OCI-LY7 (cell line): ENCODE data around the gene EPHB4. TPM values are rescaled to one million over a fixed set of nuclear protein-coding genes. Genes with fewer than 3 reads are reported as not detected.

Experiments used
- BruUV-seq: library from RNA; stranded (reverse); fragments of 400-500 nt; replicated peaks from 2 replicates; lab custom pipeline; 2021; lab: Mats Ljungman, UMichigan
- CTCF ChIA-PET: fragments of 300-600 bp; sonication (Branson Sonifier 250); formaldehyde crosslinking; loops from one replicate; lab custom pipeline; 2022; ENCODE audit warnings: antibody characterized with exemption; ENCODE audit not compliant: unreplicated experiment; lab: Charles Lee
- POLR2A ChIA-PET: fragments of 300-600 bp; sonication (Branson Sonifier 250); formaldehyde crosslinking; loops from one replicate; lab custom pipeline; 2022; ENCODE audit warnings: antibody characterized with exemption; lab: Charles Lee
- DNase-seq: peaks from one replicate; pipeline ENCODE4 v3.0.0-alpha.2; 2015; ENCODE audit warnings: low spot score
- H2AFZ ChIP-seq: fragments of 200-600 bp; sonication (generic), shearing (Covaris generic); 2 replicates; pipeline ENCODE4 v1.6.1; 2014; ENCODE audit warnings: mild to moderate bottlenecking, antibody characterized with exemption, low read length, moderate library complexity
- H3K27ac ChIP-seq: fragments of 200-600 bp; sonication (generic); 2 replicates; pipeline ENCODE4 v1.5.1; 2014; ENCODE audit warnings: mixed run types, low read depth, mild to moderate bottlenecking, moderate library complexity, low read length, inconsistent platforms; ENCODE audit not compliant: poor library complexity, severe bottlenecking
- H3K36me3 ChIP-seq: fragments of 200-600 bp; sonication (generic); 2 replicates; pipeline ENCODE4 v1.6.1; 2014; ENCODE audit warnings: mild to moderate bottlenecking, antibody characterized with exemption, low read length, moderate library complexity, mixed read lengths; ENCODE audit not compliant: insufficient read depth
- H3K4me1 ChIP-seq: fragments of 200-600 bp; sonication (generic); 2 replicates; pipeline ENCODE4 v1.5.1; 2014; ENCODE audit warnings: mild to moderate bottlenecking, low read length; ENCODE audit not compliant: insufficient read depth, poor library complexity, severe bottlenecking
- H3K4me2 ChIP-seq: fragments of 200-600 bp; sonication (generic); 2 replicates; pipeline ENCODE4 v1.6.1; 2014; ENCODE audit warnings: mild to moderate bottlenecking, low read length
- H3K4me3 ChIP-seq: fragments of 200-600 bp; sonication (generic); 2 replicates; pipeline ENCODE4 v1.5.1; 2014; ENCODE audit warnings: mild to moderate bottlenecking, low read depth, low read length; ENCODE audit not compliant: poor library complexity, severe bottlenecking
- H3K79me2 ChIP-seq: fragments of 200-600 bp; sonication (generic); 2 replicates; pipeline ENCODE4 v1.6.1; 2016; ENCODE audit warnings: low read depth, mild to moderate bottlenecking, low read length, moderate library complexity, mixed read lengths; ENCODE audit not compliant: insufficient read depth
- H3K9me2 ChIP-seq: fragments of 200-600 bp; sonication (generic); 2 replicates; pipeline ENCODE4 v1.6.1; 2016; ENCODE audit warnings: mild to moderate bottlenecking, low read length, mixed read lengths; ENCODE audit not compliant: insufficient read depth
- H3K9me3 ChIP-seq: fragments of 200-600 bp; sonication (generic); 2 replicates; pipeline ENCODE4 v1.6.1; 2014; ENCODE audit warnings: mild to moderate bottlenecking, mixed run types, low read length, mixed read lengths
- H4K20me1 ChIP-seq: fragments of 200-600 bp; sonication (generic); 2 replicates; pipeline ENCODE4 v1.6.1; 2014; ENCODE audit warnings: mild to moderate bottlenecking, antibody characterized with exemption, low read length, moderate library complexity, mixed read lengths; ENCODE audit not compliant: insufficient read depth
- EZH2phosphoT487 ChIP-seq: fragments of 200-600 bp; sonication (generic); IDR thresholded peaks from 2 replicates; pipeline ENCODE4 v1.6.1; 2018; ENCODE audit warnings: low read depth, borderline replicate concordance, mild to moderate bottlenecking, mixed run types, antibody characterized with exemption, low read length, moderate library complexity, mixed read lengths
- intact Hi-C: fragments of 100-400 bp; cut with micrococcal nuclease; formaldehyde crosslinking; loops from one replicate; pipeline ENCODE4 v1.10.0; 2022; ENCODE audit not compliant: unreplicated experiment
- total RNA-seq, 2 experiments: library from RNA; depleted of rRNA in 1 of 2; stranded (reverse); fragments of >200 nt in 1 of 2; shearing (Covaris generic) in 1 of 2; gene quantifications; 2 replicates each; pipeline ENCODE4 v1.2.3, GENCODE V29; 2014 to 2022
- TF ChIP-seq, protein P1 (sequence below): fragments of 200-600 bp; sonication (generic); conservative IDR thresholded peaks from 2 replicates; pipeline ENCODE4 v1.5.1; 2014; ENCODE audit warnings: mild to moderate bottlenecking, antibody characterized with exemption, low read length, moderate library complexity, mixed read lengths

EPHB4 gene
- total RNA-seq, 2 experiments from 2014 or later = 4.2 to 7.3 TPM

DNA sequence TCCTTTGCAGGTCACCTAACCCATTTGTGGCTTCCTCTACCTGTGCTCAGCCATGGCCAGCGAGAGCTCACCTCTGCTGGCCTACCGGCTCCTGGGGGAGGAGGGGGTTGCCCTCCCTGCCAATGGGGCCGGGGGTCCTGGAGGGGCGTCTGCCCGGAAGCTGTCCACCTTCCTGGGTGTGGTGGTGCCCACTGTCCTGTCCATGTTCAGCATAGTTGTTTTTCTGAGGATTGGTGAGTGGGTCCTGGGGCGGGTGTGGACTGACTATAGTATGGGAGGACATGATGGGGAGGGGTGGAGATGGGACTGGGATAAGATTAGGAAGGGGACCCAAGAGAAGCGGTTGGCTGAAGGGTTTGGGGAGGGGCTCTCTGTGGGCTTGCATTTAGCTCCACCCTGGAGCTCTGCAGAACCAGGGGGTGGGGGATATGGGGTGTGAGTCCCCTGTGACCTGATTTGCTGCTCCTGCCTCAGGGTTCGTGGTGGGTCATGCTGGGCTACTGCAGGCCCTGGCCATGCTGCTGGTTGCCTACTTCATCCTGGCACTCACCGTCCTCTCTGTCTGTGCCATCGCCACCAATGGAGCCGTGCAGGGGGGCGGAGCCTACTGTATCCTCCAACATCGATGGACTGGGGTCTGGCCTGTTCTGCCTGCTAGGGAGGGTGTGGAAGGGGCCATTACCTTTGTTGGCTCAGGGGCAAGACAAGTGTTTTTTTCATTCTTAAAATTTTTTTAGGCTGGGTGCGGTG lies 27.0 kb upstream of the EPHB4 start:
- Histone ChIP-seq H3K27ac (no peak overlapping the region), H3K4me2 (peak overlapping the region; percentile 100), H3K79me2 (peaks cover 7% of the 10 kb centered on the region; the same call in 1 of the 2 replicates), H2AFZ (no peak overlapping the region), H3K4me1 (peaks cover 15% of the 10 kb centered on the region), H3K9me3 (no peaks in the 10 kb centered on the region), H4K20me1 (no peaks in the 10 kb centered on the region), H3K4me3 (no peak overlapping the region), H3K36me3 (no peaks in the 10 kb centered on the region), H3K9me2 (no peaks in the 10 kb centered on the region)
- CTCF ChIA-PET = interaction anchor here (0.7 to 1.3 kb wide), 2 partner anchors 36 to 180 kb away, joined by 3 to 5 read pairs; partner anchors contain the start of gene UFSP1
- intact Hi-C loops = loop anchor here (5.0 kb wide), 1 partner anchor 132 kb away; the partner anchor contains the start of gene EPO
- POLR2A ChIA-PET = interaction anchor here (0.6 kb wide), 2 partner anchors 24 to 84 kb away, joined by 3 read pairs; no protein-coding TSS in a partner anchor
- no peak for DNase-seq
- no peak for TF ChIP-seq EZH2phosphoT487
- TF ChIP-seq, protein P1, sequence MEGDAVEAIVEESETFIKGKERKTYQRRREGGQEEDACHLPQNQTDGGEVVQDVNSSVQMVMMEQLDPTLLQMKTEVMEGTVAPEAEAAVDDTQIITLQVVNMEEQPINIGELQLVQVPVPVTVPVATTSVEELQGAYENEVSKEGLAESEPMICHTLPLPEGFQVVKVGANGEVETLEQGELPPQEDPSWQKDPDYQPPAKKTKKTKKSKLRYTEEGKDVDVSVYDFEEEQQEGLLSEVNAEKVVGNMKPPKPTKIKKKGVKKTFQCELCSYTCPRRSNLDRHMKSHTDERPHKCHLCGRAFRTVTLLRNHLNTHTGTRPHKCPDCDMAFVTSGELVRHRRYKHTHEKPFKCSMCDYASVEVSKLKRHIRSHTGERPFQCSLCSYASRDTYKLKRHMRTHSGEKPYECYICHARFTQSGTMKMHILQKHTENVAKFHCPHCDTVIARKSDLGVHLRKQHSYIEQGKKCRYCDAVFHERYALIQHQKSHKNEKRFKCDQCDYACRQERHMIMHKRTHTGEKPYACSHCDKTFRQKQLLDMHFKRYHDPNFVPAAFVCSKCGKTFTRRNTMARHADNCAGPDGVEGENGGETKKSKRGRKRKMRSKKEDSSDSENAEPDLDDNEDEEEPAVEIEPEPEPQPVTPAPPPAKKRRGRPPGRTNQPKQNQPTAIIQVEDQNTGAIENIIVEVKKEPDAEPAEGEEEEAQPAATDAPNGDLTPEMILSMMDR = no peak
- no TSS peak for BruUV-seq

DNA sequence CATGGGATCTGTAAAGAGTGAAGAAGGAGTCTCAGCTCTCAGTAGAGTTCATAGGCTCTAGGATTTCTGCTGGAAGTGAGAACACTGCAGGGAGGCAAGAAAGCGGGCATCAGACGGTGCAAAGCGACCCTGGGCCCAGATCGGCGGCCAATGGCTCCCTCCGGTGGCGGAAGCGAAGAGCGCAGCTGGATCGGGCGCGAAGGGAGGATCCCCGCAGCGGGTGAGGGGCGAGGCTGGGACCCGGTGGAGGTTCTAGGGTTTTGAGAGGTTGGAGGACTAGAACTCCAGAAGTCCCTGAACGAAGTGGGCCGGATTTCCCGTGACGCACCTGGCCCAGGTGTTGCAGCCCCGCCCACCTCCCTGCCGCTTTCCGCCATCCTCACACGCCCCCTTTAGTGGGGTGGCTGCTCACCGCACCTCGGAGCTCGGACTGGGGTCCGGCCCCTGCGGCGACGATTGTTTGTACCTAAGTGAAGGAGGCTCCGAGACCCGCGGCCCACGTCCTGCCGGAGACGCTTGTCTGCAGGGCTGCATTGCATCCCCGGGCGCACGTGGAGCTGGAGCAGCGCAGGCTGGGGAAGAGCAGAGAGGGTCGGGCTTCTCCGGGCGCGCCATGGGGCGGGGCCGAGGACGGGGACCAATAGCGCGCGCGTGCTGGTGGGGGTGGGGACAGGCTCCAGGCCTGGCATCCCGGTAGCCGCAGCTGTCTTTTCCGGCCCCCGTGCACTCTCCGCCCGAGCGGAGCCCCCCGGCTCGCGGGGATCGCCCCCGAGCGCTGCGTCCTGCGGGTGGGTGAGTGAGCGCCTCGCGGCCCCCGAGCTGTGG lies 24.9 kb upstream of the EPHB4 start, which contains the start of gene SLC12A9:
TSS of gene SLC12A9 (plus strand) at position 666 of the 825 bp plus-strand sequence. CDS start 1,485 bp downstream, outside the sequence.
- TSS peak; percentile 62 for BruUV-seq
- H2AFZ ChIP-seq = peak within 1 kb of the TSS; percentile 80
- H3K9me3 ChIP-seq = no peaks in the 10 kb centered on the region
- H3K27ac ChIP-seq = peak within 1 kb of the TSS; percentile 45
- ChIA-PET POLR2A (interaction anchor here (0.6 to 1.1 kb wide), 9 partner anchors 10 to 665 kb away, joined by 3 to 10 read pairs (median 3); partner anchors contain the start of genes POP7, SRRT and UFSP1), CTCF (interaction anchor here (0.8 to 1.9 kb wide), 4 partner anchors 37 to 146 kb away, joined by 3 to 5 read pairs (median 5); partner anchors contain the start of genes POP7 and UFSP1)
- H3K4me3 ChIP-seq = peak within 1 kb of the TSS; percentile 85
- H3K36me3 ChIP-seq = no peaks in the 10 kb centered on the region
- peaks cover 15% of the 10 kb centered on the region for H3K4me1 ChIP-seq
- H4K20me1 ChIP-seq = no peaks in the 10 kb centered on the region
- peaks cover 7% of the 10 kb centered on the region; the same call in 1 of the 2 replicates for H3K79me2 ChIP-seq
- H3K9me2 ChIP-seq = no peaks in the 10 kb centered on the region
- peak within 1 kb of the TSS; percentile 100 for H3K4me2 ChIP-seq
- DNase-seq = peak; percentile 90
- TF ChIP-seq EZH2phosphoT487 = no peak
- TF ChIP-seq, protein P1 = peak; percentile 95
- intact Hi-C loops = loop anchor here (1.0 to 5.0 kb wide), 4 partner anchors 37 to 147 kb away; partner anchors contain the start of genes EPO and UFSP1
